Measurements from ENCODE around the gene CD4.

DNA sequence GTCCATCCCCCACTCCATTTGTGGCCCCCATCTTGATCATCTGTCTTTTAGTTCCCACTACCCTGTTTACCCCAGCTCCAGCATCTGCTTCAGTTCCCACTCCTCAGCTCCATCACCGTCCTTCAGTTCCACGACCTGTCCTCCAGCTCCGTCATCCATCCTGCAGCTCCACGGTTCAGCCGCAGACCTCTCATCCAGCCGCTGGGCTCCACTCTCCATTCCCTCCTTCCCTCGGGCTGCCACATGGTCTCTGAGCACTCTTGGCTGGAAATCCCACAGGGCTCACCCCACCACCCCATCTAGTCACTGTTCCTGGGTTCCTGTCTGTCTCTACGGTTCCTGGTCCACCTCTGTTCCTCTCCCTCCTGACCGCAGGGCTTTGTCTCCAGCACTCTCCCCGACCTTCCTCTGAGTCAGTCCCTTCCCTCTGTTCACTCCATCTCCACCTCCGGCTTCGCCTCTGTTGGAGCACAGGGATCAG lies 35.6 kb downstream of the CD4 start:
- TF ChIP-seq, protein P1, sequence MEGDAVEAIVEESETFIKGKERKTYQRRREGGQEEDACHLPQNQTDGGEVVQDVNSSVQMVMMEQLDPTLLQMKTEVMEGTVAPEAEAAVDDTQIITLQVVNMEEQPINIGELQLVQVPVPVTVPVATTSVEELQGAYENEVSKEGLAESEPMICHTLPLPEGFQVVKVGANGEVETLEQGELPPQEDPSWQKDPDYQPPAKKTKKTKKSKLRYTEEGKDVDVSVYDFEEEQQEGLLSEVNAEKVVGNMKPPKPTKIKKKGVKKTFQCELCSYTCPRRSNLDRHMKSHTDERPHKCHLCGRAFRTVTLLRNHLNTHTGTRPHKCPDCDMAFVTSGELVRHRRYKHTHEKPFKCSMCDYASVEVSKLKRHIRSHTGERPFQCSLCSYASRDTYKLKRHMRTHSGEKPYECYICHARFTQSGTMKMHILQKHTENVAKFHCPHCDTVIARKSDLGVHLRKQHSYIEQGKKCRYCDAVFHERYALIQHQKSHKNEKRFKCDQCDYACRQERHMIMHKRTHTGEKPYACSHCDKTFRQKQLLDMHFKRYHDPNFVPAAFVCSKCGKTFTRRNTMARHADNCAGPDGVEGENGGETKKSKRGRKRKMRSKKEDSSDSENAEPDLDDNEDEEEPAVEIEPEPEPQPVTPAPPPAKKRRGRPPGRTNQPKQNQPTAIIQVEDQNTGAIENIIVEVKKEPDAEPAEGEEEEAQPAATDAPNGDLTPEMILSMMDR (IDR thresholded peaks at IDR 0.05), result no peak
- TF ChIP-seq POLR2AphosphoS5 (IDR thresholded peaks at IDR 0.05), result no peak
- no peak for TF ChIP-seq POLR2A (IDR thresholded peaks at IDR 0.05)
- no peak for TF ChIP-seq EP300 (IDR thresholded peaks at IDR 0.05; ENCODE audit: low read depth)
